Sigmoid colon (tissue), 7 donors: ENCODE data around the gene FAM185A. TPM values are rescaled to one million over a fixed set of nuclear protein-coding genes. Genes with fewer than 3 reads are reported as not detected.

Experiments
- DNase-seq: peaks from one replicate; pipeline ENCODE4 v3.0.0-alpha.2; 2019
- H3K27ac ChIP-seq, 4 donors: fragments of 200-600 bp; sonication (generic); one replicate each; pipeline ENCODE4 v1.5.1; 2016 to 2019; ENCODE audit warnings: mild to moderate bottlenecking in 1 of 4
- H3K27me3 ChIP-seq, 3 donors: fragments of 200-600 bp; sonication (generic); one replicate each; pipeline ENCODE4 v1.5.1; 2019; ENCODE audit warnings: mild to moderate bottlenecking in 1 of 3
- H3K36me3 ChIP-seq, 4 donors: fragments of 200-600 bp; sonication (generic); one replicate each; pipeline ENCODE4 v1.5.1; 2016 to 2019
- H3K4me1 ChIP-seq, 4 donors: fragments of 200-600 bp; sonication (generic); one replicate each; pipeline ENCODE4 v1.5.1; 2017 to 2019
- H3K4me3 ChIP-seq, 4 donors: fragments of 200-600 bp; sonication (generic); one replicate each; pipeline ENCODE4 v1.5.1; 2017 to 2019; ENCODE audit warnings: mild to moderate bottlenecking in 2 of 4, moderate library complexity in 1 of 4
- H3K9me3 ChIP-seq, 4 donors: fragments of 200-600 bp in 3 of 4; sonication (generic) in 3 of 4; one replicate each; pipeline versions ENCODE4 v1.5.1 to v1.6.1; 2013 to 2019
- CTCF ChIP-seq, 4 experiments: fragments of 450-650 bp in 3 of 4; fragments of 200-600 bp in 1 of 4; IDR thresholded peaks; one replicate each; pipeline ENCODE4 v1.5.1; 2016 to 2019; ENCODE audit warnings: antibody characterized with exemption in 4 of 4, mild to moderate bottlenecking in 3 of 4, moderate library complexity in 2 of 4
- EP300 ChIP-seq, 4 donors: sonication (generic); formaldehyde crosslinking; IDR thresholded peaks; one replicate each; pipeline ENCODE4 v1.6.1; 2017; ENCODE audit warnings: antibody characterized with exemption in 4 of 4
- POLR2A ChIP-seq, 2 donors: fragments of 450-650 bp; IDR thresholded peaks; one replicate each; pipeline ENCODE4 v1.6.1; 2016; ENCODE audit warnings: antibody characterized with exemption in 2 of 2, mild to moderate bottlenecking in 2 of 2, moderate library complexity in 2 of 2
- POLR2AphosphoS5 ChIP-seq, 4 donors: sonication (generic); formaldehyde crosslinking; IDR thresholded peaks; one replicate each; pipeline ENCODE4 v1.6.1; 2017; ENCODE audit warnings: antibody characterized with exemption in 4 of 4
- WGBS, 2 donors: extraction: QIAGEN DNeasy Blood & Tissue Kit; methylation state at CpG; one replicate each; pipeline ENCODE4 v1.1.7; 2013; 5-methylcytosine and 5-hydroxymethylcytosine counted together
- intact Hi-C: fragments of 100-400 bp; cut with DNase I; formaldehyde crosslinking; loops from one replicate; pipeline ENCODE4 v1.15.1; 2023
- polyA plus RNA-seq, 3 donors: library from polyadenylated mRNA; stranded (reverse); fragments of 200-250 nt; gene quantifications; one replicate each; pipeline ENCODE4 v1.2.3, GENCODE V29; 2013
- total RNA-seq, 4 donors: library from RNA; depleted of rRNA; stranded (reverse); fragments of >200 nt; gene quantifications; one replicate each; pipeline ENCODE4 v1.1.0, GENCODE V29; 2016
- donor health status: healthy with polysubstance abuse.
- donor health status: Bipolar disorder and iron deficiency.
- donor health status: healthy.

Gene FAM185A
- total and polyA plus RNA-seq, 7 donors: 4.8 to 17.5 (median 14.8) TPM

- Histone ChIP-seq H3K36me3 (peaks cover 0 to 9% (median 0%) of the 10 kb centered on the region in 4 donors), H3K9me3 (no peaks in the 10 kb centered on the region), H3K27me3 (no peaks in the 10 kb centered on the region), H3K4me3 (no peak overlapping the region), H3K4me1 (no peaks in the 10 kb centered on the region), H3K27ac (no peak overlapping the region)
- WGBS, 2 donors: 46 to 48% methylated on average over 2 of the region's 2 CpGs
- intact Hi-C loops: no loop called here
- DNase-seq: no peak
- TF ChIP-seq POLR2A (IDR thresholded peaks at IDR 0.05) (no peak), POLR2AphosphoS5 (IDR thresholded peaks at IDR 0.05) (no peak), EP300 (IDR thresholded peaks at IDR 0.05) (no peak), CTCF (IDR thresholded peaks at IDR 0.05) (no peak)
Measured at GRCh38 chr7:102819151-102819550, 70.4 kb downstream of the FAM185A start.

GRCh38 chr7:102821994-102822747 lies 73.4 kb downstream of the FAM185A start:
- no peaks in the 10 kb centered on the region for H3K9me3 ChIP-seq
- no peak overlapping the region for H3K27ac ChIP-seq
- no peak for DNase-seq
- intact Hi-C loops: no loop called here
- TF ChIP-seq POLR2AphosphoS5 (IDR thresholded peaks at IDR 0.05): no peak
- no peak for TF ChIP-seq EP300 (IDR thresholded peaks at IDR 0.05)
- TF ChIP-seq CTCF (IDR thresholded peaks at IDR 0.05): no peak
- no peak for TF ChIP-seq POLR2A (IDR thresholded peaks at IDR 0.05)
- no peak overlapping the region for H3K4me3 ChIP-seq
- H3K4me1 ChIP-seq: no peaks in the 10 kb centered on the region
- H3K27me3 ChIP-seq: no peaks in the 10 kb centered on the region
- 94 to 95% methylated on average over 2 of the region's 2 CpGs for WGBS, 2 donors
- peaks cover 0 to 11% (median 0%) of the 10 kb centered on the region in 4 donors for H3K36me3 ChIP-seq

- TF ChIP-seq POLR2AphosphoS5 (IDR thresholded peaks at IDR 0.05) (no peak), POLR2A (IDR thresholded peaks at IDR 0.05) (no peak), CTCF (IDR thresholded peaks at IDR 0.05) (no peak), EP300 (IDR thresholded peaks at IDR 0.05) (no peak)
- WGBS, 2 donors: 92 to 93% methylated on average over 6 of the region's 6 CpGs
- H3K4me3 ChIP-seq: no peak overlapping the region
- H3K27ac ChIP-seq: no peak overlapping the region
- no peaks in the 10 kb centered on the region for H3K9me3 ChIP-seq
- no peaks in the 10 kb centered on the region for H3K4me1 ChIP-seq
- intact Hi-C loops: no loop called here
- no peaks in the 10 kb centered on the region for H3K27me3 ChIP-seq
- H3K36me3 ChIP-seq: peaks cover 0 to 15% (median 0%) of the 10 kb centered on the region in 4 donors
- DNase-seq: no peak
Measured at GRCh38 chr7:102823390-102824119, 74.8 kb downstream of the FAM185A start.

- no peak overlapping the region for H3K4me3 ChIP-seq
- no peak overlapping the region for H3K27ac ChIP-seq
- WGBS, 2 donors: 95 to 99% methylated on average over 2 of the region's 2 CpGs
- no peaks in the 10 kb centered on the region for H3K4me1 ChIP-seq
- no peak for TF ChIP-seq POLR2AphosphoS5 (IDR thresholded peaks at IDR 0.05)
- peaks cover 0 to 27% (median 3%) of the 10 kb centered on the region in 4 donors for H3K36me3 ChIP-seq
- no peaks in the 10 kb centered on the region for H3K9me3 ChIP-seq
- H3K27me3 ChIP-seq: no peaks in the 10 kb centered on the region
- no peak for DNase-seq
- intact Hi-C loops: no loop called here
Measured at GRCh38 chr7:102828286-102828685, 79.5 kb downstream of the FAM185A start.

- H3K4me3 ChIP-seq: no peak overlapping the region
- 98 to 99% methylated on average over 3 of the region's 3 CpGs for WGBS, 2 donors
- TF ChIP-seq POLR2AphosphoS5 (IDR thresholded peaks at IDR 0.05) (no peak), EP300 (IDR thresholded peaks at IDR 0.05) (no peak), POLR2A (IDR thresholded peaks at IDR 0.05) (no peak), CTCF (IDR thresholded peaks at IDR 0.05) (no peak)
- intact Hi-C loops: no loop called here
- H3K4me1 ChIP-seq: no peaks in the 10 kb centered on the region
- no peak for DNase-seq
- no peaks in the 10 kb centered on the region for H3K27me3 ChIP-seq
- peaks cover 0 to 27% (median 3%) of the 10 kb centered on the region in 4 donors for H3K36me3 ChIP-seq
- no peaks in the 10 kb centered on the region for H3K9me3 ChIP-seq
- no peak overlapping the region for H3K27ac ChIP-seq
Measured at GRCh38 chr7:102829075-102829474, 80.3 kb downstream of the FAM185A start.
